Thyroid gland (tissue), 4 donors: ENCODE data around the gene ADAMTS17. TPM values are rescaled to one million over a fixed set of nuclear protein-coding genes. Genes with fewer than 3 reads are reported as not detected.

ENCODE experiments used
- DNase-seq, 2 donors: peaks; one replicate each; pipeline ENCODE4 v3.0.0-alpha.2; 2019
- H3K27ac ChIP-seq, 3 donors: fragments of 200-600 bp; sonication (generic); 1 replicate in 2 of 3; 2 replicates in 1 of 3; pipeline ENCODE4 v1.5.1; 2016 to 2019; ENCODE audit warnings: mild to moderate bottlenecking in 1 of 3, moderate library complexity in 1 of 3
- H3K27me3 ChIP-seq: fragments of 200-600 bp; sonication (generic); one replicate; pipeline ENCODE4 v1.5.1; 2019
- H3K36me3 ChIP-seq, 2 donors: fragments of 200-600 bp; sonication (generic); one replicate each; pipeline ENCODE4 v1.5.1; 2016 to 2019
- H3K4me1 ChIP-seq, 2 donors: fragments of 200-600 bp; sonication (generic); one replicate each; pipeline ENCODE4 v1.5.1; 2017 to 2019
- H3K4me3 ChIP-seq, 3 donors: fragments of 200-600 bp; sonication (generic); replicated peaks in 1 of 3; 1 replicate in 2 of 3; 2 replicates in 1 of 3; pipeline ENCODE4 v1.5.1; 2016; ENCODE audit warnings: mild to moderate bottlenecking in 1 of 3
- H3K9me3 ChIP-seq: fragments of 200-600 bp; sonication (generic); one replicate; pipeline ENCODE4 v1.5.1; 2017
- CTCF ChIP-seq, 6 experiments: fragments of 200-600 bp in 3 of 6; fragments of 450-650 bp in 3 of 6; sonication (generic) in 3 of 6; IDR thresholded peaks; one replicate each; pipeline ENCODE4 v1.5.1; 2016 to 2019; ENCODE audit warnings: antibody characterized with exemption in 6 of 6, mild to moderate bottlenecking in 2 of 6, inconsistent platforms in 1 of 6, moderate library complexity in 1 of 6
- POLR2A ChIP-seq, 2 donors: fragments of 450-650 bp; IDR thresholded peaks; one replicate each; pipeline ENCODE4 v1.6.1; 2017; ENCODE audit warnings: antibody characterized with exemption in 2 of 2, mild to moderate bottlenecking in 2 of 2, moderate library complexity in 1 of 2
- WGBS, 2 donors: methylation state at CpG; one replicate each; pipeline ENCODE4 v1.1.5; 2017; 5-methylcytosine and 5-hydroxymethylcytosine counted together
- intact Hi-C: fragments of 100-400 bp; cut with DNase I; formaldehyde crosslinking; loops from one replicate; pipeline ENCODE4 v1.15.1; 2023
- total RNA-seq, 4 donors: library from RNA; depleted of rRNA; stranded (reverse); fragments of >200 nt; gene quantifications; one replicate each; pipeline ENCODE4 v1.2.3, GENCODE V29; 2016

ADAMTS17 gene
- total RNA-seq, 4 donors from 2014 or later: 3.5 to 667 (median 5.3) TPM

DNA sequence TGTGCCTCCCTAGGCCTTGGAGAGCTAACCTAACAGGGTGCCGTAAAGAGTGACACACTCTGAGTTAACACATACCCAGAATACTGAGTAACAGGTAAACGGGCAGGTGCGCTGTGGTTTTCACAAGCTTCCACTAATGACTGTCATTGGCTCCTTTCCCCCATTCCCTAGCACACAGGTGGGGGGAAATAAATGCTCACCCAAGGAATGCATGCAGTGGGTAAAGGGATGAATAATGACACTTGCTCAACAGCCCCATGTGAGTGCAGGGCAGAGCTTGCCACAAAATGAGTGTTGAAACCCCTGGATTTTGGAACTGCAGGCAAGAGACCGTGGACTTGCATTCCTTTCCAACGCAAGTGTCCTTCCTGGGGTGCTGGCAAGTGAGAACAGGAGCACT lies 57.6 kb downstream of the ADAMTS17 start:
- H3K36me3 ChIP-seq: no peaks in the 10 kb centered on the region
- TF ChIP-seq POLR2A (IDR thresholded peaks at IDR 0.05) (no peak), CTCF (IDR thresholded peaks at IDR 0.05) (no peak)
- no peaks in the 10 kb centered on the region for H3K4me1 ChIP-seq
- intact Hi-C loops: no loop called here
- DNase-seq: no peak
- 88 to 89% methylated on average over 5 of the region's 5 CpGs for WGBS, 2 donors
- no peak overlapping the region for H3K27ac ChIP-seq
- no peaks in the 10 kb centered on the region for H3K27me3 ChIP-seq
- H3K4me3 ChIP-seq: no peak overlapping the region
- H3K9me3 ChIP-seq: no peaks in the 10 kb centered on the region

GRCh38 chr15:100281096-100281917 lies 60.5 kb downstream of the ADAMTS17 start:
- intact Hi-C loops: no loop called here
- Histone ChIP-seq H3K27ac (no peak overlapping the region), H3K36me3 (no peaks in the 10 kb centered on the region), H3K4me3 (no peak overlapping the region), H3K4me1 (no peaks in the 10 kb centered on the region), H3K9me3 (no peaks in the 10 kb centered on the region), H3K27me3 (no peaks in the 10 kb centered on the region)
- TF ChIP-seq CTCF (IDR thresholded peaks at IDR 0.05) (no peak), POLR2A (IDR thresholded peaks at IDR 0.05) (no peak)
- 97 to 98% methylated on average over 24 to 30 of the region's 30 CpGs for WGBS, 2 donors
- DNase-seq: no peak

DNA sequence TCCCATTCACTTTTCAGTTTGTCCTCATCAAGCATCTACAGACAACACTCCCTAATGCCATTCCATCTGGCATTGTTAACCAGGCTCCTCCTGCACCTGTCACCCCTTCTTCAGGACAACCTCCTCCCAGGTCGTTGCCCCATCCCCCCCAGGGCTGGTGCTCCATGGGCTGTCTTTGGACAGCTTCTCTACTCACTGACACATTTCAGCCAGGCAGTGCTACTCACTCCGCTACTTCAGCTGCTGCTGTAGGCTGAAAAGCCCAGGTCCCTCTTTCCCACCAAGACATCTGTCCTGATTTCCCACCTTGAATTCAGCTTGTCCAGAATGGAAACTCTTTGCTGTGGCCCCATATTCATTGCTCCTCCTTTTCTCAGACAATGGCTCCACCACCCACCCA lies 61.9 kb downstream of the ADAMTS17 start:
- no peak for TF ChIP-seq POLR2A (IDR thresholded peaks at IDR 0.05)
- no peak for TF ChIP-seq CTCF (IDR thresholded peaks at IDR 0.05)
- no peaks in the 10 kb centered on the region for H3K27me3 ChIP-seq
- intact Hi-C loops: no loop called here
- no peaks in the 10 kb centered on the region for H3K9me3 ChIP-seq
- H3K4me3 ChIP-seq: no peak overlapping the region
- 42 to 74% methylated on average over 1 to 2 of the region's 2 CpGs for WGBS, 2 donors
- no peak overlapping the region for H3K27ac ChIP-seq
- no peaks in the 10 kb centered on the region for H3K4me1 ChIP-seq
- H3K36me3 ChIP-seq: no peaks in the 10 kb centered on the region
- no peak for DNase-seq

- intact Hi-C loops: no loop called here
- no peaks in the 10 kb centered on the region for H3K36me3 ChIP-seq
- H3K27me3 ChIP-seq: no peaks in the 10 kb centered on the region
- 95% methylated on average over 7 of the region's 7 CpGs for WGBS, 2 donors
- no peak overlapping the region for H3K4me3 ChIP-seq
- no peaks in the 10 kb centered on the region for H3K4me1 ChIP-seq
- no peak for DNase-seq
- H3K27ac ChIP-seq: no peak overlapping the region
- TF ChIP-seq POLR2A (IDR thresholded peaks at IDR 0.05) (no peak), CTCF (IDR thresholded peaks at IDR 0.05) (no peak)
- no peaks in the 10 kb centered on the region for H3K9me3 ChIP-seq
Observed at GRCh38 chr15:100279446-100279845, 62.3 kb downstream of the ADAMTS17 start.

GRCh38 chr15:100278596-100279380 lies 63.0 kb downstream of the ADAMTS17 start:
- Histone ChIP-seq H3K4me1 (no peaks in the 10 kb centered on the region), H3K9me3 (no peaks in the 10 kb centered on the region), H3K27ac (no peak overlapping the region), H3K27me3 (no peaks in the 10 kb centered on the region), H3K36me3 (no peaks in the 10 kb centered on the region), H3K4me3 (no peak overlapping the region)
- intact Hi-C loops: no loop called here
- no peak for DNase-seq
- 86 to 91% methylated on average over 13 to 14 of the region's 14 CpGs for WGBS, 2 donors
- no peak for TF ChIP-seq POLR2A (IDR thresholded peaks at IDR 0.05)
- TF ChIP-seq CTCF (IDR thresholded peaks at IDR 0.05): no peak
